ENCODE results near the gene HTR4.

The HTR4 gene

DNA sequence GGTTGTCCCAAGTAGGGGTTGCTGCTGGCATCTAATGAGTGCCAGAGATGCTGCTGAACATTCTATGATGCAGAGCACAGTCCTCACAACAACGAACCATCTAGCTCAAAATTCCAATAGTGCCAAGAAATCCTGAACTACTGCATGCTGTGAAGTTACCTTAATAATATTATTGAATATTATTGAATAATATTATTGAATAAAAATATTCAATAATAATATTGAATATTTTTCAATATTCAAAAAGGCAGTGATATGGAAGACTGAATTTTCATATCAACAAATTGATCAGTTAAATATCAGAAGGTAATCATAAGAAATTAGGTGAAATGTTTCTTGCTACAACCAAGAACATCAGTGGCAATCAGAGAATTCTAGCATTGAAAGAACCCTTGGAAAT is 2.8 kb downstream of the HTR4 start:
- Mint-ChIP-seq H3K4me3 (no peak overlapping the region), H3K4me1 (no peaks in the 10 kb centered on the region), H3K36me3 (ENCODE audit: low read depth) (no peaks in the 10 kb centered on the region), H3K9me3 (peaks cover 2% of the 10 kb centered on the region), H3K27ac (no peak overlapping the region), H3K27me3 (ENCODE audit: low read depth) (peaks cover 79% of the 10 kb centered on the region)
- TF ChIP-seq, protein P1, sequence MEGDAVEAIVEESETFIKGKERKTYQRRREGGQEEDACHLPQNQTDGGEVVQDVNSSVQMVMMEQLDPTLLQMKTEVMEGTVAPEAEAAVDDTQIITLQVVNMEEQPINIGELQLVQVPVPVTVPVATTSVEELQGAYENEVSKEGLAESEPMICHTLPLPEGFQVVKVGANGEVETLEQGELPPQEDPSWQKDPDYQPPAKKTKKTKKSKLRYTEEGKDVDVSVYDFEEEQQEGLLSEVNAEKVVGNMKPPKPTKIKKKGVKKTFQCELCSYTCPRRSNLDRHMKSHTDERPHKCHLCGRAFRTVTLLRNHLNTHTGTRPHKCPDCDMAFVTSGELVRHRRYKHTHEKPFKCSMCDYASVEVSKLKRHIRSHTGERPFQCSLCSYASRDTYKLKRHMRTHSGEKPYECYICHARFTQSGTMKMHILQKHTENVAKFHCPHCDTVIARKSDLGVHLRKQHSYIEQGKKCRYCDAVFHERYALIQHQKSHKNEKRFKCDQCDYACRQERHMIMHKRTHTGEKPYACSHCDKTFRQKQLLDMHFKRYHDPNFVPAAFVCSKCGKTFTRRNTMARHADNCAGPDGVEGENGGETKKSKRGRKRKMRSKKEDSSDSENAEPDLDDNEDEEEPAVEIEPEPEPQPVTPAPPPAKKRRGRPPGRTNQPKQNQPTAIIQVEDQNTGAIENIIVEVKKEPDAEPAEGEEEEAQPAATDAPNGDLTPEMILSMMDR (IDR thresholded peaks at IDR 0.05; ENCODE audit: unreplicated experiment in 3 of 3) = no peak

DNA sequence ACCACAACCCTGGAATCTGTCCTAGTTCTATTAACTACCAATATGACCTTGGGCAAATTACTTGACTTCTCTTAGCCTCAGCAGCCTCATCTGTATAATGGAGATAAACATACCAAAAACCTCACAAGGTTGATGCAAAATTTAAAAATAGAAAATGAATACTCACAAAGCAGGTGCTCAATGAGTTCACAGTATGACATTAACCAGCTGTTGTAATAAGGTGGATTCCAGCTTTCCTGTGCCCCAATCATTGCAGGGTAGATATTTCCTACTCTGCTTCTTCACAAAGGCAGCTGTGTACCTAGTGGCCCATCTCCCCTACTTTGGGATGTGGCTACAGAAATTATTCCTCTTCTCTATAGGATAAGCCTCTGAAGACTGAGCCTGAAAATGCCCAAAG is 8.8 kb downstream of the HTR4 start:
- Mint-ChIP-seq H3K9me3 (no peaks in the 10 kb centered on the region), H3K4me1 (no peaks in the 10 kb centered on the region)

DNA sequence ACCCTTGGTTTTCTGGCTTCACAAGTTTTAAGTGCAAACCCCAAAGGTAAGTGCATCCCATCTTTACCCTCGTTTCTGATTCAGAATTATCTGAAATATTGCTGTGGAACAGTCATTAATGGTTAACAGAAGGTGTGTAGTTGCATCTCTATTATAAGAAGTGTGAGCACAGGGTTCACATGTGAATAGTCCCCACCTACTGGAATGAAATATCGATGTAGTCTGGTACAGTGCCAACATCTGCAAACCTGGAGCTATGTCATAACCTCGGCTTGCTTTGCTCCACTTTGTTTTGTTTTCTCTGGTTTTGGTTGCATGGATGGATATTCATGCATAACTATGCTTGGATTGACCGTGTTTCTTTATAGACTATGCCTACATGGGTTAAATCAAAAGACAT is 12.6 kb downstream of the HTR4 start:
- H3K9me3 Mint-ChIP-seq = no peaks in the 10 kb centered on the region
- H3K27me3 Mint-ChIP-seq (ENCODE audit: low read depth) = peaks cover 10% of the 10 kb centered on the region
- no peaks in the 10 kb centered on the region for H3K36me3 Mint-ChIP-seq (ENCODE audit: low read depth)
- no peak overlapping the region for H3K27ac Mint-ChIP-seq
- no peak overlapping the region for H3K4me3 Mint-ChIP-seq
- TF ChIP-seq, protein P1 (IDR thresholded peaks at IDR 0.05; ENCODE audit: unreplicated experiment in 3 of 3) = no peak
- no peaks in the 10 kb centered on the region for H3K4me1 Mint-ChIP-seq

More for the DNA sequence above, 8.8 kb downstream of the HTR4 start:
- Mint-ChIP-seq H3K27ac (no peak overlapping the region), H3K27me3 (ENCODE audit: low read depth) (peaks cover 33% of the 10 kb centered on the region), H3K36me3 (ENCODE audit: low read depth) (no peaks in the 10 kb centered on the region), H3K4me3 (no peak overlapping the region)
- TF ChIP-seq, protein P1 (IDR thresholded peaks at IDR 0.05; ENCODE audit: unreplicated experiment in 3 of 3) = no peak

DNA sequence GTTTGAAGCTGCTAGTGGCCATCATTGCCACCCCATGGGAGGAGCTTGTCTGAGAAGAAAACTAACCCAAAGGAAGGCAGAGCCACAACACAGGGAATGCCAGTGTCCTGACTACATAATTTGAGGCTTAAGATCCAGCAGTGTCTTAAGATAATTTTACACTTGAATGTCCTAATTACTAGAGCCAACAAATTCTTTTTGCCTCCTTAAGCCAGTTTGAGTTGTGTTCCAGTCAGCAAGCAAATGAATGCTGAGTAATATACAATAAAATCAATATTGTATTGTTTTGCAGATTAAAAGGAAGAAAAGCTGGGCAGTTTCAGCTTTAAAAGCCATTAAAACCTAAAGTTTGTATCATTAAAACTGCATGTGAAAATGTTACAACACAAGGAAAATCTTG is 13.9 kb downstream of the HTR4 start:
- Mint-ChIP-seq H3K4me3 (no peak overlapping the region), H3K27ac (no peak overlapping the region), H3K9me3 (no peaks in the 10 kb centered on the region), H3K27me3 (ENCODE audit: low read depth) (peaks cover 3% of the 10 kb centered on the region), H3K4me1 (no peaks in the 10 kb centered on the region), H3K36me3 (ENCODE audit: low read depth) (no peaks in the 10 kb centered on the region)
- TF ChIP-seq, protein P1 (IDR thresholded peaks at IDR 0.05; ENCODE audit: unreplicated experiment in 3 of 3) = no peak

DNA sequence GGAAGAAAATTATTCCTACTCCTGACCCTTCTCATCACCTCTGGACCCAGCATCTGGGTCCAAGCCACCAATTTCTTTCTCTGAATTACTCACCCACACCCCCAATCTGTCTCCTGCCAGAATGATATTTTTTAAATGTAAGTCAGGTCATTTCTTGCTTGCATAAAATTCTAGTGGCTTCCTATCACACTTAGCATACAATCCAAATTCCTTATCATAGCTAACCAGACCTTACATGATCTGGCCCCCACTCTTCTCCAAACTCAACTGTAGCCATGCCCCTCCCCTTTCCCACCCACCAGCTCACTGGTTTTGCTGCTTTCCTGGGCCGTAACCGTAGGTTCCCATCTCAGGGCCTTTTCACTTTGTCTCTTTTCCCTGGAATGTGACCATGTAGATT is 15.2 kb downstream of the HTR4 start:
- H3K27me3 Mint-ChIP-seq (ENCODE audit: low read depth) = peaks cover 3% of the 10 kb centered on the region

GRCh38 chr5:148636353-148636752 is 18.0 kb downstream of the HTR4 start:
- Mint-ChIP-seq H3K36me3 (ENCODE audit: low read depth) (no peaks in the 10 kb centered on the region), H3K4me3 (no peak overlapping the region), H3K27ac (no peak overlapping the region), H3K27me3 (ENCODE audit: low read depth) (peaks cover 3% of the 10 kb centered on the region), H3K4me1 (no peaks in the 10 kb centered on the region), H3K9me3 (no peaks in the 10 kb centered on the region)
- TF ChIP-seq, protein P1 (IDR thresholded peaks at IDR 0.05; ENCODE audit: unreplicated experiment in 3 of 3) = no peak

More for the DNA sequence above, 15.2 kb downstream of the HTR4 start:
- no peaks in the 10 kb centered on the region for H3K36me3 Mint-ChIP-seq (ENCODE audit: low read depth)
- H3K4me1 Mint-ChIP-seq = no peaks in the 10 kb centered on the region
- H3K4me3 Mint-ChIP-seq = no peak overlapping the region
- TF ChIP-seq, protein P1 (IDR thresholded peaks at IDR 0.05; ENCODE audit: unreplicated experiment in 3 of 3) = no peak
- no peak overlapping the region for H3K27ac Mint-ChIP-seq
- H3K9me3 Mint-ChIP-seq = no peaks in the 10 kb centered on the region
